PC-9 (cell line): ENCODE data around the gene IKZF2.

Source experiments
- EZH2 ChIP-seq: fragments of 200-600 bp; sonication (generic); IDR thresholded peaks from 2 replicates; pipeline ENCODE4 v1.8.0; 2017; ENCODE audit warnings: antibody characterized with exemption, low read depth
- TF ChIP-seq, protein P1 (sequence below): fragments of 200-600 bp; sonication (generic); conservative IDR thresholded peaks from 2 replicates; pipeline ENCODE4 v1.6.1; 2017; ENCODE audit warnings: mixed run types, antibody characterized with exemption, mild to moderate bottlenecking, moderate library complexity

DNA sequence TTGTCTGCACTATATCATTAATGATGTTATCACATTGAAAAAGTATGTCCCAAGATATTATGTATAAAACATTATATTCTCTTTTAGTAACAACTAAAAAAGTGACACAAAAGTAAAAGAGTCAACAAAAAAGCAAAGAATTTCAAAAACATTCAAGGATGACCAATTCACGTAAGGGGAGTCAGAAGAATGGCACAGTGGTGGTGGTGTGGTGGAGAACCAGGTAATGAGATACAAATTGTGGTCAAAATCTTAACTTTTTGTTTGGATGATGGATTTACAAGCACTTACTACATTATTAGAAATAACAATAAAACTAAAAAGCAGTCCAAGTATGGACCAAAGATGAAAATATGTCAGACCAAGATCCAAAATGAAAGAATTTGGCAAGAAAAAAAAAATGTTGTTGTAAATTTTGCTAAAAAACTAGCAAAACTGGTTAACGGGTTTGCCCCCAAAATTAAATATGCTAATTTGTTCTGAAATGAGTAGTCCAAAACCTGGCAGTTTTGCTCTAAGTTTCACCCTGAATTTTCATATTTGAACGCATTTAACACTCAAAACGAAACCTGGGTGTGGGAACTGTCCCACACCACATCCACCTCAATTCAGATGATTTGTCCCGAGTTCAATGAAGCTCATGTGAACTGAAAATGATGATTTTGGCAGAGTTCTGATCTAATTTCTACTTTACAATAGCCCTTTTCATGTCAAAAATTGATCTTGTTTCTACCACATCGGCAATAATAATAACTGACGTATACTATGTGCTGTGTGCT, 135.8 kb downstream of the IKZF2 start:
- TF ChIP-seq EZH2: no peak
- TF ChIP-seq, protein P1, sequence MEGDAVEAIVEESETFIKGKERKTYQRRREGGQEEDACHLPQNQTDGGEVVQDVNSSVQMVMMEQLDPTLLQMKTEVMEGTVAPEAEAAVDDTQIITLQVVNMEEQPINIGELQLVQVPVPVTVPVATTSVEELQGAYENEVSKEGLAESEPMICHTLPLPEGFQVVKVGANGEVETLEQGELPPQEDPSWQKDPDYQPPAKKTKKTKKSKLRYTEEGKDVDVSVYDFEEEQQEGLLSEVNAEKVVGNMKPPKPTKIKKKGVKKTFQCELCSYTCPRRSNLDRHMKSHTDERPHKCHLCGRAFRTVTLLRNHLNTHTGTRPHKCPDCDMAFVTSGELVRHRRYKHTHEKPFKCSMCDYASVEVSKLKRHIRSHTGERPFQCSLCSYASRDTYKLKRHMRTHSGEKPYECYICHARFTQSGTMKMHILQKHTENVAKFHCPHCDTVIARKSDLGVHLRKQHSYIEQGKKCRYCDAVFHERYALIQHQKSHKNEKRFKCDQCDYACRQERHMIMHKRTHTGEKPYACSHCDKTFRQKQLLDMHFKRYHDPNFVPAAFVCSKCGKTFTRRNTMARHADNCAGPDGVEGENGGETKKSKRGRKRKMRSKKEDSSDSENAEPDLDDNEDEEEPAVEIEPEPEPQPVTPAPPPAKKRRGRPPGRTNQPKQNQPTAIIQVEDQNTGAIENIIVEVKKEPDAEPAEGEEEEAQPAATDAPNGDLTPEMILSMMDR: no peak
